BJ (cell line): Measurements from ENCODE around the gene ZBTB7B. TPM values are rescaled to one million over a fixed set of nuclear protein-coding genes. Genes with fewer than 3 reads are reported as not detected.

Source experiments
- CTCF ChIA-PET: fragments of 350-600 bp; formaldehyde crosslinking; extraction: SDS; loops from one replicate; lab custom pipeline; 2021; ENCODE audit warnings: antibody characterized with exemption, inconsistent platforms; lab: Yijun Ruan, JAX
- POLR2A ChIA-PET: fragments of 300-600 bp; sonication (Branson Sonifier 250); formaldehyde crosslinking; extraction: SDS; loops from one replicate; lab custom pipeline; 2021; ENCODE audit warnings: antibody characterized with exemption; lab: Charles Lee
- DNase-seq: peaks from one replicate; pipeline ENCODE4 v3.0.0-alpha.2; 2011; ENCODE audit warnings: low read depth
- H3K27me3 ChIP-seq: 2 replicates; pipeline ENCODE4 v1.6.0; 2011; ENCODE audit warnings: low read length; ENCODE audit not compliant: control insufficient read depth, insufficient read depth
- H3K36me3 ChIP-seq: 2 replicates; pipeline ENCODE4 v1.5.1; 2011; ENCODE audit warnings: low read length; ENCODE audit not compliant: control insufficient read depth, insufficient read depth
- H3K4me3 ChIP-seq: 2 replicates; pipeline ENCODE4 v1.5.1; 2011; ENCODE audit warnings: low read depth, mild to moderate bottlenecking, control low read depth, low read length
- CTCF ChIP-seq: IDR thresholded peaks from 2 replicates; pipeline ENCODE4 v1.5.1; 2011; ENCODE audit warnings: low read depth, mild to moderate bottlenecking, control low read depth, inconsistent platforms, low read length, moderate library complexity; ENCODE audit not compliant: insufficient read depth
- polyA plus RNA-seq: library from polyadenylated mRNA; depleted of rRNA; stranded (reverse); fragments of >200 nt; gene quantifications from 2 replicates; pipeline ENCODE4 v1.2.3, GENCODE V29; 2011

The ZBTB7B gene
- polyA plus RNA-seq, 1 experiment, result 29.4 TPM

GRCh38 chr1:154962156-154962749 lies 40.3 kb upstream of the ZBTB7B start:
- peaks cover 29% of the 10 kb centered on the region for H3K36me3 ChIP-seq
- CTCF ChIA-PET, result interaction anchor here (0.7 to 6.1 kb wide), 13 partner anchors 9 to 402 kb away, joined by 3 to 54 read pairs (median 4); partner anchors contain the start of genes ADAM15 and SHC1
- DNase-seq, result no peak

GRCh38 chr1:154962795-154963330 lies 39.7 kb upstream of the ZBTB7B start:
- Histone ChIP-seq H3K27me3 (no peaks in the 10 kb centered on the region), H3K36me3 (peaks cover 35% of the 10 kb centered on the region), H3K4me3 (no peak overlapping the region)
- TF ChIP-seq CTCF, result no peak
- ChIA-PET POLR2A (interaction anchor here (0.6 kb wide), 1 partner anchor 401 kb away, joined by 3 read pairs; no protein-coding TSS in a partner anchor), CTCF (interaction anchor here (0.7 to 6.1 kb wide), 9 partner anchors 8 to 99 kb away, joined by 3 to 54 read pairs (median 3); partner anchors contain the start of genes ADAM15 and SHC1)
- DNase-seq, result no peak

More at GRCh38 chr1:154962156-154962749, 40.3 kb upstream of the ZBTB7B start:
- no peak for TF ChIP-seq CTCF
- H3K27me3 ChIP-seq, result no peaks in the 10 kb centered on the region
- POLR2A ChIA-PET, result no interaction called here
- H3K4me3 ChIP-seq, result peak overlapping the region; percentile 63

- Histone ChIP-seq H3K4me3 (no peak overlapping the region), H3K36me3 (peaks cover 41% of the 10 kb centered on the region), H3K27me3 (no peaks in the 10 kb centered on the region)
- POLR2A ChIA-PET, result interaction anchor here (0.6 kb wide), 1 partner anchor 401 kb away, joined by 3 read pairs; no protein-coding TSS in a partner anchor
- CTCF ChIA-PET, result interaction anchor here (0.8 to 6.1 kb wide), 8 partner anchors 7 to 98 kb away, joined by 3 to 29 read pairs (median 4); partner anchors contain the start of genes ADAM15 and PBXIP1
- DNase-seq, result no peak
- no peak for TF ChIP-seq CTCF
These were observed 39.0 kb upstream of the ZBTB7B start for GRCh38 chr1:154963643-154964042.

GRCh38 chr1:154964359-154964758 lies 38.2 kb upstream of the ZBTB7B start:
- no peak for DNase-seq
- TF ChIP-seq CTCF, result no peak
- POLR2A ChIA-PET, result no interaction called here

GRCh38 chr1:154966111-154966510 lies 36.5 kb upstream of the ZBTB7B start:
- H3K4me3 ChIP-seq, result no peak overlapping the region
- peaks cover 38% of the 10 kb centered on the region for H3K36me3 ChIP-seq
- TF ChIP-seq CTCF, result no peak
- ChIA-PET POLR2A (interaction anchor here (0.6 kb wide), 1 partner anchor 28 kb away, joined by 4 read pairs; no protein-coding TSS in a partner anchor), CTCF (interaction anchor here (1.4 to 5.4 kb wide), 4 partner anchors 10 to 119 kb away, joined by 4 to 40 read pairs (median 8); partner anchors contain the start of gene PBXIP1)
- no peak for DNase-seq
- no peaks in the 10 kb centered on the region for H3K27me3 ChIP-seq

More at GRCh38 chr1:154964359-154964758, 38.2 kb upstream of the ZBTB7B start:
- no peak overlapping the region for H3K4me3 ChIP-seq
- CTCF ChIA-PET, result interaction anchor here (1.1 to 6.1 kb wide), 6 partner anchors 7 to 87 kb away, joined by 3 to 29 read pairs (median 4); partner anchors contain the start of genes ADAM15 and PBXIP1
- peaks cover 38% of the 10 kb centered on the region for H3K36me3 ChIP-seq
- H3K27me3 ChIP-seq, result no peaks in the 10 kb centered on the region
